GM23248 (cell line): ENCODE measurements around the gene TMEM178B.

Source experiments
- EZH2 ChIP-seq: fragments of 200-600 bp; sonication (generic); IDR thresholded peaks from 2 replicates; pipeline ENCODE4 v1.6.1; 2018; ENCODE audit warnings: antibody characterized with exemption, mild to moderate bottlenecking; ENCODE audit not compliant: insufficient read depth, poor library complexity, severe bottlenecking
- EZH2phosphoT487 ChIP-seq: fragments of 200-600 bp; sonication (generic); IDR thresholded peaks from 2 replicates; pipeline ENCODE4 v1.6.1; 2018; ENCODE audit warnings: antibody characterized with exemption, moderate library complexity, mild to moderate bottlenecking, low read depth; ENCODE audit not compliant: insufficient read depth

DNA sequence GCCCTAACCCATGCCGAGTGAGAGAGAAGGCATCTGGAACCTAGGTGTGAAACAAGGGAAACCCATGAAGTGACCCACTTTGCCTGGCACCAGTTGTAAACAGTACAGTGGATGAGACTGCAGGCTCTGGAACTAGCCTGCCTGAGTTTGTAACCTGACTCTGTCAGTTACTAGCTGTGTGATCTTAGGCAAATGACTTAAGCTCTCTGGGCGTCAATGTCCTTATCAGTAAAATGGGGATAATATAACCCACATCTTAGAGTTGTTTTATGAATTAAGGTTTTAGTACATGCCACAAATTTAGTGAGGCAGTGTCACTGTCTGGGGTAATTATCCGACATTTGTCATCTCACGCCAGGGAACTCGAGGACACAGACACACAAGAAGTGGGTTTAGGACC is 394.5 kb downstream of the TMEM178B start:
- no peak for TF ChIP-seq EZH2
- no peak for TF ChIP-seq EZH2phosphoT487
